OCI-LY7 (cell line): ENCODE measurements around the gene CABYR. TPM values are rescaled to one million over a fixed set of nuclear protein-coding genes. Genes with fewer than 3 reads are reported as not detected.

Experiments
- BruUV-seq: library from RNA; stranded (reverse); fragments of 400-500 nt; replicated peaks from 2 replicates; lab custom pipeline; 2021; lab: Mats Ljungman, UMichigan
- CTCF ChIA-PET: fragments of 300-600 bp; sonication (Branson Sonifier 250); formaldehyde crosslinking; loops from one replicate; lab custom pipeline; 2022; ENCODE audit warnings: antibody characterized with exemption; ENCODE audit not compliant: unreplicated experiment; lab: Charles Lee
- POLR2A ChIA-PET: fragments of 300-600 bp; sonication (Branson Sonifier 250); formaldehyde crosslinking; loops from one replicate; lab custom pipeline; 2022; ENCODE audit warnings: antibody characterized with exemption; lab: Charles Lee
- DNase-seq: peaks from one replicate; pipeline ENCODE4 v3.0.0-alpha.2; 2015; ENCODE audit warnings: low spot score
- H2AFZ ChIP-seq: fragments of 200-600 bp; sonication (generic), shearing (Covaris generic); 2 replicates; pipeline ENCODE4 v1.6.1; 2014; ENCODE audit warnings: mild to moderate bottlenecking, antibody characterized with exemption, low read length, moderate library complexity
- H3K27ac ChIP-seq: fragments of 200-600 bp; sonication (generic); 2 replicates; pipeline ENCODE4 v1.5.1; 2014; ENCODE audit warnings: mixed run types, low read depth, mild to moderate bottlenecking, moderate library complexity, low read length, inconsistent platforms; ENCODE audit not compliant: poor library complexity, severe bottlenecking
- H3K36me3 ChIP-seq: fragments of 200-600 bp; sonication (generic); 2 replicates; pipeline ENCODE4 v1.6.1; 2014; ENCODE audit warnings: mild to moderate bottlenecking, antibody characterized with exemption, low read length, moderate library complexity, mixed read lengths; ENCODE audit not compliant: insufficient read depth
- H3K4me1 ChIP-seq: fragments of 200-600 bp; sonication (generic); 2 replicates; pipeline ENCODE4 v1.5.1; 2014; ENCODE audit warnings: mild to moderate bottlenecking, low read length; ENCODE audit not compliant: insufficient read depth, poor library complexity, severe bottlenecking
- H3K4me2 ChIP-seq: fragments of 200-600 bp; sonication (generic); 2 replicates; pipeline ENCODE4 v1.6.1; 2014; ENCODE audit warnings: mild to moderate bottlenecking, low read length
- H3K4me3 ChIP-seq: fragments of 200-600 bp; sonication (generic); 2 replicates; pipeline ENCODE4 v1.5.1; 2014; ENCODE audit warnings: mild to moderate bottlenecking, low read depth, low read length; ENCODE audit not compliant: poor library complexity, severe bottlenecking
- H3K79me2 ChIP-seq: fragments of 200-600 bp; sonication (generic); 2 replicates; pipeline ENCODE4 v1.6.1; 2016; ENCODE audit warnings: low read depth, mild to moderate bottlenecking, low read length, moderate library complexity, mixed read lengths; ENCODE audit not compliant: insufficient read depth
- H3K9me2 ChIP-seq: fragments of 200-600 bp; sonication (generic); 2 replicates; pipeline ENCODE4 v1.6.1; 2016; ENCODE audit warnings: mild to moderate bottlenecking, low read length, mixed read lengths; ENCODE audit not compliant: insufficient read depth
- H3K9me3 ChIP-seq: fragments of 200-600 bp; sonication (generic); 2 replicates; pipeline ENCODE4 v1.6.1; 2014; ENCODE audit warnings: mild to moderate bottlenecking, mixed run types, low read length, mixed read lengths
- H4K20me1 ChIP-seq: fragments of 200-600 bp; sonication (generic); 2 replicates; pipeline ENCODE4 v1.6.1; 2014; ENCODE audit warnings: mild to moderate bottlenecking, antibody characterized with exemption, low read length, moderate library complexity, mixed read lengths; ENCODE audit not compliant: insufficient read depth
- CTCF ChIP-seq: fragments of 200-600 bp; sonication (generic); conservative IDR thresholded peaks from 2 replicates; pipeline ENCODE4 v1.5.1; 2014; ENCODE audit warnings: mild to moderate bottlenecking, antibody characterized with exemption, low read length, moderate library complexity, mixed read lengths
- EZH2phosphoT487 ChIP-seq: fragments of 200-600 bp; sonication (generic); IDR thresholded peaks from 2 replicates; pipeline ENCODE4 v1.6.1; 2018; ENCODE audit warnings: low read depth, borderline replicate concordance, mild to moderate bottlenecking, mixed run types, antibody characterized with exemption, low read length, moderate library complexity, mixed read lengths
- intact Hi-C: fragments of 100-400 bp; cut with micrococcal nuclease; formaldehyde crosslinking; loops from one replicate; pipeline ENCODE4 v1.10.0; 2022; ENCODE audit not compliant: unreplicated experiment
- total RNA-seq, 2 experiments: library from RNA; depleted of rRNA in 1 of 2; stranded (reverse); fragments of >200 nt in 1 of 2; shearing (Covaris generic) in 1 of 2; gene quantifications; 2 replicates each; pipeline ENCODE4 v1.2.3, GENCODE V29; 2014 to 2022

CABYR gene
- total RNA-seq, 2 experiments from 2014 or later = not detected

- Histone ChIP-seq H3K4me2 (no peak overlapping the region), H3K9me2 (no peaks in the 10 kb centered on the region), H3K27ac (no peak overlapping the region), H3K79me2 (no peaks in the 10 kb centered on the region), H3K9me3 (no peaks in the 10 kb centered on the region), H3K36me3 (no peaks in the 10 kb centered on the region), H3K4me1 (no peaks in the 10 kb centered on the region), H2AFZ (no peak overlapping the region), H4K20me1 (no peaks in the 10 kb centered on the region), H3K4me3 (no peak overlapping the region)
- intact Hi-C loops = no loop called here
- POLR2A ChIA-PET = no interaction called here
- TF ChIP-seq CTCF (no peak), EZH2phosphoT487 (no peak)
- no TSS peak for BruUV-seq
- no peak for DNase-seq
- CTCF ChIA-PET = no interaction called here
These were observed 61.8 kb downstream of the CABYR start for GRCh38 chr18:24200494-24201290.

- POLR2A ChIA-PET = interaction anchor here (0.5 to 0.6 kb wide), 2 partner anchors 15 to 123 kb away, joined by 3 read pairs; no protein-coding TSS in a partner anchor
- H3K79me2 ChIP-seq = no peaks in the 10 kb centered on the region
- no peaks in the 10 kb centered on the region for H3K9me3 ChIP-seq
- DNase-seq = no peak
- BruUV-seq = no TSS peak
- H3K36me3 ChIP-seq = no peaks in the 10 kb centered on the region
- CTCF ChIA-PET = no interaction called here
- H3K4me3 ChIP-seq = no peak overlapping the region
- no peak overlapping the region for H3K4me2 ChIP-seq
- H2AFZ ChIP-seq = no peak overlapping the region
- H3K9me2 ChIP-seq = no peaks in the 10 kb centered on the region
- no peak overlapping the region for H3K27ac ChIP-seq
- H3K4me1 ChIP-seq = no peaks in the 10 kb centered on the region
- TF ChIP-seq EZH2phosphoT487 (no peak), CTCF (no peak)
- intact Hi-C loops = no loop called here
- H4K20me1 ChIP-seq = no peaks in the 10 kb centered on the region
These were observed 63.1 kb downstream of the CABYR start for GRCh38 chr18:24201699-24202687.
